GM18526 (cell line): ENCODE data around the gene NEGR1.

Source experiments
- POLR2A ChIP-seq: IDR thresholded peaks from 3 replicates; pipeline ENCODE4 v1.6.1; 2011; ENCODE audit not compliant: insufficient read length; ENCODE audit errors: extremely low read depth

NEGR1 gene

GRCh38 chr1:72282271-72283021, at the start of gene NEGR1:
NEGR1 (minus strand) TSS chr1:72282539.
- TF ChIP-seq POLR2A, result no peak

GRCh38 chr1:72326494-72326893, 44.2 kb upstream of the NEGR1 start:
- no peak for TF ChIP-seq POLR2A

- no peak for TF ChIP-seq POLR2A
These were observed 42.1 kb upstream of the NEGR1 start for GRCh38 chr1:72324451-72324850.

GRCh38 chr1:72322910-72323309, 40.6 kb upstream of the NEGR1 start:
- TF ChIP-seq POLR2A, result no peak

GRCh38 chr1:72296501-72296900, 14.2 kb upstream of the NEGR1 start:
- no peak for TF ChIP-seq POLR2A

- no peak for TF ChIP-seq POLR2A
These were observed 6.5 kb upstream of the NEGR1 start for GRCh38 chr1:72288886-72289285.

- no peak for TF ChIP-seq POLR2A
These were observed 4.1 kb upstream of the NEGR1 start for GRCh38 chr1:72286401-72286800.

- no peak for TF ChIP-seq POLR2A
These were observed 2.7 kb upstream of the NEGR1 start for GRCh38 chr1:72285074-72285425.

- TF ChIP-seq POLR2A, result no peak
These were observed 2.2 kb upstream of the NEGR1 start for GRCh38 chr1:72284348-72285073.

GRCh38 chr1:72284084-72284347, 1.7 kb upstream of the NEGR1 start:
- no peak for TF ChIP-seq POLR2A

GRCh38 chr1:72283307-72284083, 1.2 kb upstream of the NEGR1 start:
- no peak for TF ChIP-seq POLR2A

GRCh38 chr1:72283022-72283306, 625 bp upstream of the NEGR1 start:
- TF ChIP-seq POLR2A, result no peak

- TF ChIP-seq POLR2A, result no peak
These were observed 585 bp downstream of the NEGR1 start for GRCh38 chr1:72281637-72282270.

- no peak for TF ChIP-seq POLR2A
These were observed 1.2 kb downstream of the NEGR1 start for GRCh38 chr1:72281144-72281543.

GRCh38 chr1:72280711-72281110, 1.6 kb downstream of the NEGR1 start:
- TF ChIP-seq POLR2A, result no peak

GRCh38 chr1:72280131-72280530, 2.2 kb downstream of the NEGR1 start:
- TF ChIP-seq POLR2A, result no peak

GRCh38 chr1:72278461-72278860, 3.9 kb downstream of the NEGR1 start:
- no peak for TF ChIP-seq POLR2A
